ENCODE measurements around the gene EDARADD. TPM values are rescaled to one million over a fixed set of nuclear protein-coding genes. Genes with fewer than 3 reads are reported as not detected.

Gene EDARADD
- total RNA-seq, 1 experiment from 2014 or later = 0.15 TPM

DNA sequence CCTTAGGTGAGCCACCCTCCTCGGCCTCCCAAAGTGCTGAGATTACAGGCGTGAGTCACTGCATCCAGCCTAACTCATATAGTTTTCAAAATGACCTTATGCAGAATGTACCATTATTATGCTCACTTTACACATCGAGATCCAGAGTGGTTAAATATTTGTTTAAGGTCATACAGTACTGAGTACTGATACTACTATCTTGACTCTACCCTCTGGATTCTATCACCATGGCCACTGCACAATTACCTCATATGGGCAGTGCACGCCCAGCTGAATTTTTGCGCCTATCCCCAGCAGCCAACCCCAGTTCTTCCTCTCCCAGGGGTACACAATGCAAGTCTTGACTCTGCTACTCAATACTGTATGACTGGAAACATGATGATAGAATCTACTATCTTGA is 56.7 kb downstream of the EDARADD start:
- Histone ChIP-seq H3K9me3 (ENCODE audit: low read depth, low read length, poor library complexity, severe bottlenecking) (no peaks in the 10 kb centered on the region), H3K27ac (ENCODE audit: low read depth, low read length, poor library complexity, severe bottlenecking) (no peak overlapping the region), H3K4me3 (ENCODE audit: low read depth, low read length, poor library complexity, severe bottlenecking) (no peak overlapping the region), H3K36me3 (ENCODE audit: insufficient read depth, low read length, poor library complexity, severe bottlenecking) (no peaks in the 10 kb centered on the region), H3K4me1 (ENCODE audit: insufficient read depth, low read length, poor library complexity, severe bottlenecking) (no peaks in the 10 kb centered on the region), H3K27me3 (replicated peaks; ENCODE audit: insufficient read depth, low read depth, low read length, poor library complexity) (no peaks in the 10 kb centered on the region)
- ChIA-PET CTCF (no interaction called here), POLR2A (ENCODE audit: low non-redundant PET) (no interaction called here)
- TF ChIP-seq, protein P1, sequence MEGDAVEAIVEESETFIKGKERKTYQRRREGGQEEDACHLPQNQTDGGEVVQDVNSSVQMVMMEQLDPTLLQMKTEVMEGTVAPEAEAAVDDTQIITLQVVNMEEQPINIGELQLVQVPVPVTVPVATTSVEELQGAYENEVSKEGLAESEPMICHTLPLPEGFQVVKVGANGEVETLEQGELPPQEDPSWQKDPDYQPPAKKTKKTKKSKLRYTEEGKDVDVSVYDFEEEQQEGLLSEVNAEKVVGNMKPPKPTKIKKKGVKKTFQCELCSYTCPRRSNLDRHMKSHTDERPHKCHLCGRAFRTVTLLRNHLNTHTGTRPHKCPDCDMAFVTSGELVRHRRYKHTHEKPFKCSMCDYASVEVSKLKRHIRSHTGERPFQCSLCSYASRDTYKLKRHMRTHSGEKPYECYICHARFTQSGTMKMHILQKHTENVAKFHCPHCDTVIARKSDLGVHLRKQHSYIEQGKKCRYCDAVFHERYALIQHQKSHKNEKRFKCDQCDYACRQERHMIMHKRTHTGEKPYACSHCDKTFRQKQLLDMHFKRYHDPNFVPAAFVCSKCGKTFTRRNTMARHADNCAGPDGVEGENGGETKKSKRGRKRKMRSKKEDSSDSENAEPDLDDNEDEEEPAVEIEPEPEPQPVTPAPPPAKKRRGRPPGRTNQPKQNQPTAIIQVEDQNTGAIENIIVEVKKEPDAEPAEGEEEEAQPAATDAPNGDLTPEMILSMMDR (conservative IDR thresholded peaks at IDR 0.05; ENCODE audit: low read depth, low read length) = no peak
- no peak for TF ChIP-seq EZH2 (IDR thresholded peaks at IDR 0.05; ENCODE audit: borderline replicate concordance, low read depth, low read length, poor library complexity, severe bottlenecking)
- intact Hi-C loops (cut with micrococcal nuclease; ENCODE audit: unreplicated experiment) = no loop called here
- no peak for DNase-seq (ENCODE audit: low spot score)
- BruUV-seq (replicated peaks) = no TSS peak

DNA sequence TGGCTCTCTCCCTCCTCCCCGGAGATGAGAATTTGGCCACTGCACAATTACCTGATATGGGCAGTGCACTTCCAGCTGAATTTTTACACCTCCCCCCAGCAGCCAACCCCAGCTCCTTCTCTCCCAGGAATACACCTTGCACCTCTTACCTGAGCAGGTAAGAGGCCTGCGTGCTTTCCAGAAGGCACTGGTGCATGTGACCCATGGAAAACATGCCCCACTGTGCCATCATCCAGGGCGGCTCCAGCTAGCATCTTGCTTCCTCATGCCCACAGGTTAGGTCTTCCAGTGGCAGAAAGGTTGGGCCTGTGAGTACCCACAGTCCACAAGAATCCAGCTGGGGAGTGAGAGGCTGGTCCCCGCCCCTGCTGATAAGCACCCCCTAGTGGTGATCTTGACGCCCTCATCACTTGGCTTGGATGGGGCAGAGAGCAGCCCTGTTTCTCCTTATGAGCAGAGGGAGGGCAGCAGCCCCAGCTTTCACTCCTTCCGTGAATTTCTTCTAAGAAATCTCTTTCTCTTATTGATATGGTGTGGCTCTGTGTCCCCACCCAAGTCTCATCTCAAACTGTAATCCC is 57.8 kb downstream of the EDARADD start:
- H3K9me3 ChIP-seq (ENCODE audit: low read depth, low read length, poor library complexity, severe bottlenecking) = no peaks in the 10 kb centered on the region
- no TSS peak for BruUV-seq (replicated peaks)
- intact Hi-C loops (cut with micrococcal nuclease; ENCODE audit: unreplicated experiment) = no loop called here
- H3K4me1 ChIP-seq (ENCODE audit: insufficient read depth, low read length, poor library complexity, severe bottlenecking) = no peaks in the 10 kb centered on the region
- ChIA-PET CTCF (no interaction called here), POLR2A (ENCODE audit: low non-redundant PET) (no interaction called here)
- no peak overlapping the region for H3K4me3 ChIP-seq (ENCODE audit: low read depth, low read length, poor library complexity, severe bottlenecking)
- peak; percentile 37 for DNase-seq (ENCODE audit: low spot score)
- H3K36me3 ChIP-seq (ENCODE audit: insufficient read depth, low read length, poor library complexity, severe bottlenecking) = no peaks in the 10 kb centered on the region
- TF ChIP-seq EZH2 (IDR thresholded peaks at IDR 0.05; ENCODE audit: borderline replicate concordance, low read depth, low read length, poor library complexity, severe bottlenecking) = no peak
- TF ChIP-seq, protein P1 (conservative IDR thresholded peaks at IDR 0.05; ENCODE audit: low read depth, low read length) = peak; percentile 58
- no peak overlapping the region for H3K27ac ChIP-seq (ENCODE audit: low read depth, low read length, poor library complexity, severe bottlenecking)
- no peaks in the 10 kb centered on the region for H3K27me3 ChIP-seq (replicated peaks; ENCODE audit: insufficient read depth, low read depth, low read length, poor library complexity)

DNA sequence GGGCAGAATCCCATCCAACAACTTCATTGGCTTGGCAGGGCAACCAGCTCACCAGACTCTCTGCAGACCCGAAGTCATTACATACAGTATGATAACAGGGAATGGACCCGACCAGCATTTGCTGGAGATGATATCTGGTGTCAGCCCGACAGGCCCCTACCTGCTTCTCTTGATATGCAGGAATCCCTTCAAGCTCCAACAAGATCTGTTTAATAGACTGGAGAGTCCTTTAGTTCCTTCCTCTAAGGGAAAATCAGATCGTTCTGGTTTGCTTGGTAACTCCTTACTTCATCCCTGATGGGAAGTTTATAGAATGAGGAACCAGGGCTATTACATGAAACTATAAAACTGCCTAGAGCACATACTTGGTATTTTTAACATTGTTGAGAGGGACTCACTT is 61.2 kb downstream of the EDARADD start:
- Histone ChIP-seq H3K9me3 (ENCODE audit: low read depth, low read length, poor library complexity, severe bottlenecking) (no peaks in the 10 kb centered on the region), H3K4me3 (ENCODE audit: low read depth, low read length, poor library complexity, severe bottlenecking) (no peak overlapping the region), H3K36me3 (ENCODE audit: insufficient read depth, low read length, poor library complexity, severe bottlenecking) (no peaks in the 10 kb centered on the region), H3K27me3 (replicated peaks; ENCODE audit: insufficient read depth, low read depth, low read length, poor library complexity) (no peaks in the 10 kb centered on the region), H3K27ac (ENCODE audit: low read depth, low read length, poor library complexity, severe bottlenecking) (no peak overlapping the region), H3K4me1 (ENCODE audit: insufficient read depth, low read length, poor library complexity, severe bottlenecking) (no peaks in the 10 kb centered on the region)
- no peak for DNase-seq (ENCODE audit: low spot score)
- intact Hi-C loops (cut with micrococcal nuclease; ENCODE audit: unreplicated experiment) = no loop called here
- ChIA-PET POLR2A (ENCODE audit: low non-redundant PET) (no interaction called here), CTCF (no interaction called here)
- TF ChIP-seq EZH2 (IDR thresholded peaks at IDR 0.05; ENCODE audit: borderline replicate concordance, low read depth, low read length, poor library complexity, severe bottlenecking) = no peak
- TF ChIP-seq, protein P1 (conservative IDR thresholded peaks at IDR 0.05; ENCODE audit: low read depth, low read length) = no peak
- BruUV-seq (replicated peaks) = no TSS peak

All from A673 (cell line).